GM19372 (cell line): ENCODE results near the gene ARHGEF12.

Experiments used
- ATAC-seq: cut with Tn5 transposase; IDR thresholded peaks from one replicate; pipeline ENCODE4 v1.9.1; 2021; ENCODE audit warnings: mild to moderate bottlenecking, low read depth, moderate library complexity; ENCODE audit not compliant: unreplicated experiment

The ARHGEF12 gene

GRCh38 chr11:120335908-120336640, at the start of gene ARHGEF12:
TSS of gene ARHGEF12 (plus strand) at chr11:120336413. CDS start at chr11:120337244, 831 bp downstream.
- peak; percentile 64 for ATAC-seq

GRCh38 chr11:120288021-120288420, 48.2 kb upstream of the ARHGEF12 start:
- ATAC-seq: no peak

GRCh38 chr11:120289426-120289825, 46.8 kb upstream of the ARHGEF12 start:
- ATAC-seq: no peak

- no peak for ATAC-seq
Measured at GRCh38 chr11:120290956-120291355, 45.3 kb upstream of the ARHGEF12 start.

- no peak for ATAC-seq
Measured at GRCh38 chr11:120293038-120293800, 43.0 kb upstream of the ARHGEF12 start.

- ATAC-seq: no peak
Measured at GRCh38 chr11:120294096-120294495, 42.1 kb upstream of the ARHGEF12 start.

GRCh38 chr11:120295099-120295498, 41.1 kb upstream of the ARHGEF12 start:
- no peak for ATAC-seq

GRCh38 chr11:120296554-120296953, 39.7 kb upstream of the ARHGEF12 start:
- ATAC-seq: no peak

GRCh38 chr11:120298461-120298860, 37.8 kb upstream of the ARHGEF12 start:
- no peak for ATAC-seq

- no peak for ATAC-seq
Measured at GRCh38 chr11:120302001-120302805, 34.0 kb upstream of the ARHGEF12 start.

- ATAC-seq: no peak
Measured at GRCh38 chr11:120303004-120303637, 33.1 kb upstream of the ARHGEF12 start.

GRCh38 chr11:120304526-120304925, 31.7 kb upstream of the ARHGEF12 start:
- ATAC-seq: no peak

GRCh38 chr11:120305286-120305685, 30.9 kb upstream of the ARHGEF12 start:
- ATAC-seq: no peak

- no peak for ATAC-seq
Measured at GRCh38 chr11:120306519-120307242, 29.5 kb upstream of the ARHGEF12 start.

- no peak for ATAC-seq
Measured at GRCh38 chr11:120307476-120307875, 28.7 kb upstream of the ARHGEF12 start.

GRCh38 chr11:120308081-120308480, 28.1 kb upstream of the ARHGEF12 start:
- ATAC-seq: no peak

GRCh38 chr11:120310870-120311269, 25.3 kb upstream of the ARHGEF12 start:
- ATAC-seq: no peak

- no peak for ATAC-seq
Measured at GRCh38 chr11:120314861-120315260, 21.4 kb upstream of the ARHGEF12 start.

GRCh38 chr11:120316880-120317688, 19.1 kb upstream of the ARHGEF12 start:
- no peak for ATAC-seq
